SK-N-SH treated with all-trans-retinoic acid at 6 μM for 48 hours (cell line): ENCODE data around the gene PIK3CD.

Source experiments
- ARNTL ChIP-seq: fragments of 450-650 bp; formaldehyde crosslinking; IDR thresholded peaks from 2 replicates; pipeline ENCODE4 v1.5.0; 2020; ENCODE audit warnings: low read depth, mild to moderate bottlenecking, moderate library complexity, borderline replicate concordance
- CSDC2 ChIP-seq: fragments of 250-450 bp; sonication (Bioruptor Pico); IDR thresholded peaks from 2 replicates; pipeline ENCODE4 v1.5.0; 2020; ENCODE audit warnings: mild to moderate bottlenecking, moderate library complexity
- OSR1 ChIP-seq: fragments of 250-450 bp; sonication (Bioruptor Pico); IDR thresholded peaks from 2 replicates; pipeline ENCODE4 v1.8.0; 2022; ENCODE audit warnings: moderate library complexity, mild to moderate bottlenecking, inconsistent platforms
- PATZ1 ChIP-seq: fragments of 250-450 bp; sonication (Bioruptor Pico); IDR thresholded peaks from 2 replicates; pipeline ENCODE4 v1.8.0; 2020; ENCODE audit warnings: mild to moderate bottlenecking, moderate library complexity, borderline replicate concordance
- PPARA ChIP-seq: fragments of 250-450 bp; sonication (Bioruptor Pico); IDR thresholded peaks from 2 replicates; pipeline ENCODE4 v1.5.0; 2020; ENCODE audit warnings: mild to moderate bottlenecking, borderline replicate concordance
- TOX ChIP-seq: fragments of 250-450 bp; sonication (Bioruptor Pico); IDR thresholded peaks from 2 replicates; pipeline ENCODE4 v1.8.0; 2021; ENCODE audit warnings: mild to moderate bottlenecking, moderate library complexity, borderline replicate concordance
- ZFP30 ChIP-seq: fragments of 450-650 bp; formaldehyde crosslinking; IDR thresholded peaks from 2 replicates; pipeline ENCODE4 v1.5.0; 2022; ENCODE audit warnings: mild to moderate bottlenecking, moderate library complexity

GRCh38 chr1:9720785-9721605 is 69.5 kb downstream of the PIK3CD start:
- TF ChIP-seq CSDC2 (CRISPR knock-in tag): no peak
- TF ChIP-seq OSR1 (CRISPR knock-in tag): no peak
- TF ChIP-seq PATZ1 (CRISPR knock-in tag): no peak
- no peak for TF ChIP-seq PPARA (CRISPR knock-in tag)
- TF ChIP-seq ARNTL (CRISPR knock-in tag): no peak
- no peak for TF ChIP-seq ZFP30 (CRISPR knock-in tag)
- no peak for TF ChIP-seq TOX (CRISPR knock-in tag)
